CD4-positive, CD25-positive, alpha-beta regulatory T cell (primary cell): ENCODE results near the gene CHPF2. TPM values are rescaled to one million over a fixed set of nuclear protein-coding genes. Genes with fewer than 3 reads are reported as not detected.

Experiments used
- ATAC-seq, 2 donors: fragments of 150-1000 bp; cut with Tn5 transposase; one replicate each; pipeline ENCODE4 v1.10.0; 2021; ENCODE audit warnings: low read depth in 2 of 2, moderate number of reproducible peaks in 2 of 2, moderate library complexity in 1 of 2
- DNase-seq, 3 donors: peaks; one replicate each; pipeline versions ENCODE4 v3.0.0 to v3.0.0-alpha.2; 2012 to 2022; ENCODE audit warnings: mixed read lengths in 1 of 3
- H3K27ac ChIP-seq: one replicate; pipeline ENCODE4 v1.7.0; 2013; ENCODE audit warnings: mild to moderate bottlenecking, low read length; ENCODE audit not compliant: insufficient read depth, poor library complexity, severe bottlenecking
- H3K27me3 ChIP-seq: one replicate; pipeline ENCODE4 v1.7.0; 2013; ENCODE audit warnings: low read length; ENCODE audit not compliant: control insufficient read depth, insufficient read depth
- H3K36me3 ChIP-seq: one replicate; pipeline ENCODE4 v1.7.0; 2013; ENCODE audit warnings: mild to moderate bottlenecking, low read length, moderate library complexity; ENCODE audit not compliant: control insufficient read depth, insufficient read depth
- H3K4me1 ChIP-seq: 2 replicates; pipeline ENCODE4 v1.7.0; 2013; ENCODE audit warnings: mild to moderate bottlenecking, low read length; ENCODE audit not compliant: insufficient read depth, control insufficient read depth, poor library complexity, severe bottlenecking
- H3K4me3 ChIP-seq: one replicate; pipeline ENCODE4 v1.7.0; 2013; ENCODE audit warnings: low read depth, mild to moderate bottlenecking, low read length, moderate library complexity
- H3K9me3 ChIP-seq, 2 experiments: 1 replicate in 1 of 2; 2 replicates in 1 of 2; pipeline ENCODE4 v1.7.0; 2013; ENCODE audit warnings: low read length in 2 of 2, mild to moderate bottlenecking in 1 of 2, moderate library complexity in 1 of 2; ENCODE audit not compliant: control insufficient read depth in 2 of 2
- H3K27ac Mint-ChIP-seq, 3 donors: one replicate each; pipeline ENCODE4 v1.8.0; 2020 to 2022; ENCODE audit warnings: mild to moderate bottlenecking in 3 of 3, mixed read lengths in 3 of 3, moderate library complexity in 2 of 3
- H3K27me3 Mint-ChIP-seq: one replicate; pipeline ENCODE4 v1.8.0; 2022; ENCODE audit warnings: mild to moderate bottlenecking, mixed read lengths
- H3K36me3 Mint-ChIP-seq: one replicate; pipeline ENCODE4 v1.8.0; 2020; ENCODE audit warnings: mixed read lengths
- H3K4me1 Mint-ChIP-seq, 4 donors: one replicate each; pipeline ENCODE4 v1.8.0; 2020 to 2022; ENCODE audit warnings: mixed read lengths in 4 of 4, mild to moderate bottlenecking in 1 of 4
- H3K4me3 Mint-ChIP-seq, 4 donors: one replicate each; pipeline ENCODE4 v1.8.0; 2020 to 2022; ENCODE audit warnings: mild to moderate bottlenecking in 4 of 4, mixed read lengths in 4 of 4, moderate library complexity in 3 of 4
- H3K9me3 Mint-ChIP-seq, 7 donors: one replicate each; pipeline ENCODE4 v1.8.0; 2020 to 2022; ENCODE audit warnings: mixed read lengths in 7 of 7, mild to moderate bottlenecking in 3 of 7, moderate library complexity in 2 of 7
- polyA plus RNA-seq, 4 donors: library from polyadenylated mRNA; unstranded; fragments of 300-500 nt; fragmentation: Illumina TruSeq; gene quantifications; one replicate each; pipeline ENCODE4 v1.2.3, GENCODE V29; 2021
- total RNA-seq: library from RNA; stranded (reverse); gene quantifications from one replicate; pipeline ENCODE4 v1.2.3, GENCODE V29; 2022

The CHPF2 gene
- total and polyA plus RNA-seq, 5 donors from 2014 or later: 18.8 to 38.8 (median 24.4) TPM

DNA sequence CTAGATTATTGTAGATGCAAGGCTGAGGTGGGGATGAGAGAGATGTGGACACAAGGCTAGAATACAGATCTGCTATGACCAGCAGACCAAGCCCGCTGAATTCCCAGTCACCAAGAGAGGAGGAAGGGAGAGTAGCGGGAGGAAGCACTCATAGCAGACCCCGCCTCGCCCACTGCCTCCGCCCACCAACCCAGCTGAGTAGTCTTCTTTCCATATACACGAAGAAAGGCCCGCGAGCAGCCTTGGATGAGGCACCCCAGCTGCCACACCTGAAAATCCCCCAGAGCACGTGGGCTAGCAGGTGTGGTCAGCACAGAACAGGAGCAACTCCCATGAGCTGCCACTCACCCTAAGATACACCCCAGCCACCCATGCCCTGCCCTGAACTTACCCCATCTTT lies 14.1 kb upstream of the CHPF2 start:
- Mint-ChIP-seq H3K27ac (no peak overlapping the region), H3K36me3 (peaks cover 44% of the 10 kb centered on the region), H3K4me1 (peaks cover 0 to 11% (median 2%) of the 10 kb centered on the region in 4 donors), H3K4me3 (peak overlapping the region in 1 of 4 donors; percentile 44), H3K27me3 (no peaks in the 10 kb centered on the region), H3K9me3 (no peaks in the 10 kb centered on the region)
- no peak overlapping the region for H3K4me3 ChIP-seq
- H3K9me3 ChIP-seq: no peaks in the 10 kb centered on the region
- DNase-seq: no peak
- H3K36me3 ChIP-seq: peaks cover 87% of the 10 kb centered on the region
- ATAC-seq: no peak
- no peaks in the 10 kb centered on the region for H3K4me1 ChIP-seq
- no peaks in the 10 kb centered on the region for H3K27me3 ChIP-seq
- no peak overlapping the region for H3K27ac ChIP-seq

DNA sequence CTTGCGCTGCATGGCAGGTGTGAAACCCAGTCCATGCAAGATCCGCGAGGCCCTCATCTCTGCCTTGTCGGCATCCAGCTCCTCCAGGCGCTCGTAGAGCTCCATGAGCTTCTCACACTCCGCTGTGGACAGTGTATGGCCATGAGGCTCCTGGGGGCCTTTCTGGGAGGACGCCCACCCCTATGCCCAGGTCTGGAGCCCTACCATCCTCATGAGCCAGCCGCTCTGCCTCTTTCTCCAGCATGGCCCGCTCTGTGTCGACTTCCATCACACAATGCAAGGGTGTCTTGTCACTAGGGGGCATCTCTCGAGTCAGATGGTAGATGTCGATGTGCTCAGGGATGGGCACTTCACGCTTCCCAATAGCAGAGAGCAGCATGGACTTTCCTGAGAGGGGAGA lies 8.6 kb upstream of the CHPF2 start:
- DNase-seq (no peak), ATAC-seq (no peak)
- peaks cover 25% of the 10 kb centered on the region for H3K4me1 ChIP-seq
- H3K36me3 Mint-ChIP-seq: peaks cover 42% of the 10 kb centered on the region
- H3K9me3 ChIP-seq: no peaks in the 10 kb centered on the region
- no peak overlapping the region for H3K27ac Mint-ChIP-seq
- H3K4me3 Mint-ChIP-seq: no peak overlapping the region
- H3K9me3 Mint-ChIP-seq: no peaks in the 10 kb centered on the region
- peaks cover 53% of the 10 kb centered on the region for H3K36me3 ChIP-seq
- H3K27me3 ChIP-seq: no peaks in the 10 kb centered on the region
- peaks cover 7 to 41% (median 31%) of the 10 kb centered on the region in 4 donors for H3K4me1 Mint-ChIP-seq
- no peak overlapping the region for H3K27ac ChIP-seq
- H3K4me3 ChIP-seq: no peak overlapping the region
- peaks cover 7% of the 10 kb centered on the region for H3K27me3 Mint-ChIP-seq

DNA sequence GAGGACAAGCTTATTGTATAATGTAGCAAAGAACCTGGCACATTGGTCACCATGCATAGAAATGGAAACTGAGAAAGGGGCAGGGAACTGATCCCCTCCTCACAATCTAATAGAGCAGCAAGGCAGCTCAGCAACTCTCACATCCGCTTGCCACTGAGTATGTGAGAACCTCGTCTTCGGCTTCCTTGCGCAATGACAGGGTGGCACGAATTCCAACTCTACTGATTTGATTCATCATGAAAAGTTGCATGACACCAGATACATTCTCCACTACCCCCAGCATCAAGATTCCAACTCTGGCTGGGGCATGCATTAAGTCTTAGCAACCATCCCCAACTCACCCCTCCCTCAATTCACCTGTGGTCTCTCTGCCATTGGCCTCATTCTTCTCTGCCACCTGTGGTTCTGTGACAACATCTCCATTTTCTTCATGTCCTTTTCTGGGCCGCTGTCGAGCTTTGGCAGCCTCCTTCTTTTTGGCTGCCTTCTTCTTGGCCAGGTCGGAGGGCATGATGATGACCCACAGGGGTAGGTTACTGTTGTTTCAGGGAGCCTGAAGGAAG lies 6.3 kb upstream of the CHPF2 start:
- peaks cover 38% of the 10 kb centered on the region for H3K36me3 ChIP-seq
- peak overlapping the region; percentile 89 to 100 (median 100) for H3K4me3 Mint-ChIP-seq
- peaks cover 7 to 42% (median 27%) of the 10 kb centered on the region in 4 donors for H3K4me1 Mint-ChIP-seq
- no peak for ATAC-seq
- H3K27me3 ChIP-seq: no peaks in the 10 kb centered on the region
- peak overlapping the region; percentile 80 for H3K27ac ChIP-seq
- peaks cover 25% of the 10 kb centered on the region for H3K4me1 ChIP-seq
- no peak for DNase-seq
- H3K36me3 Mint-ChIP-seq: peaks cover 34% of the 10 kb centered on the region
- no peaks in the 10 kb centered on the region for H3K9me3 ChIP-seq
- H3K27ac Mint-ChIP-seq: peak overlapping the region in 2 of 3 donors; percentile 80 to 98
- peak overlapping the region; percentile 90 for H3K4me3 ChIP-seq
- H3K9me3 Mint-ChIP-seq: no peaks in the 10 kb centered on the region
- H3K27me3 Mint-ChIP-seq: peaks cover 7% of the 10 kb centered on the region

DNA sequence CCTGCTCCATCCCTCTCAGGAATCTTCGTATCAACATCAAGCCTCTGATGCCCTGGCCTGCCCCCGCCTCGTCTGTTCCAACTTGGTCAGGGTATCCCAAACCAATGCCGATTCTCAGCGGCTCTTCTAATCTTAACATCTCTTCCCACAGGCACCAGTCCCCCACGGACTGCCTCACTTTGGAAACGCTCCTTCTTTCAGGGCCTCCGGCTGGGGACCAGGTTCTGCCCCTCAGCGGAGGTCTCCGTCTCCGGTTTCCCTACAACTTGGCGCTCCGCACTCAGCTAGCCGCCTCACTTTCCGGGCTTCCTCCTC lies 5.8 kb upstream of the CHPF2 start:
- Mint-ChIP-seq H3K4me3 (peak overlapping the region; percentile 89 to 100 (median 100)), H3K27me3 (peaks cover 7% of the 10 kb centered on the region), H3K9me3 (no peaks in the 10 kb centered on the region), H3K4me1 (peaks cover 7 to 44% (median 27%) of the 10 kb centered on the region in 4 donors), H3K27ac (peak overlapping the region; percentile 80 to 99 (median 98)), H3K36me3 (peaks cover 34% of the 10 kb centered on the region)
- ATAC-seq: no peak
- Histone ChIP-seq H3K27ac (peak overlapping the region; percentile 80), H3K27me3 (no peaks in the 10 kb centered on the region), H3K4me3 (peak overlapping the region; percentile 90), H3K9me3 (no peaks in the 10 kb centered on the region), H3K4me1 (peaks cover 25% of the 10 kb centered on the region), H3K36me3 (peaks cover 36% of the 10 kb centered on the region)
- no peak for DNase-seq

DNA sequence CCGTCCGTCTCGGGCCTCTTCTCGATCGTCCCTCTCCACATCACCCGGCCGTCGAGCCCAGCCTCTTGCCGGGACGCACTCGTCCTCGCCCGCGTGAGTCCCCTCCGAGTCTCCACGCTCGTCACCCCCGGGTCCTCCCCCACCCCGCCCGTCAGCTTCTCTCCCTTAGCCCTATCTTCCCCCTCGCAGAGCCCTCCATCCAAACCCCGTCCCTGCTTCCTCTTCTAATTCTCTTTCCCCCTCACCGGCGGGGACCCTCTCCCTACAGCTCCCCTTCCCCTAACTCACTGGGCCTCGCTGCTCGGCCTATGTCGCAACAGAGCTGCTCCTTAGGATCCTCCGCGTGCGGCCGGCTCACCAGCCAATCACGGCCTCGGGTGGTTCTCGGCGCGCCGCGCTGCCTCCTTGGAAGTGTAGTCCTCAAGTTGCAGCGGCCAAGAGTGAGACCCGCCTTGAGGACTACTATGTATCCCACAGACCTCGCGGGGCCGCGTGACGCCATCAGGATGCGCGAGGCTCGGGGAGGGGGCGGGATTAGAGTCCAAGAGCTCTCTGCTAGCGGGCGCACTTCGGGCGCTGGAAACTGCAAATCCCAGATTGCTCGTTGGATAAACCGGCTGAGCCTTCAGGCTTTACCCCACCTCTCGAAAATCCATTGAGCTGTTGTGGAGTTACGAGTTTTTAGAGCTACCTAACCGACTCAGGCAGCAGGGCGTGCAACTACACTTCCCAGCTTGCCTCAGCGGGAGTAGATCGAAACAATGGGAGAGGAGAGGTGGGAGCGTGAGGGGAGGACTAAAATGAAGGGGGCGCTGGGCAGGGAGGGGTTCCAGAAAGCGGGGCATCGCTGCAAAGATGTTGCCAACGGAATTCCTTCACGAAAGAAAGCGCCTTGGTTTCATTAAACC lies 5.2 kb upstream of the CHPF2 start, which contains the start of gene ABCF2:
TSS of gene ABCF2 (minus strand) at position 331 of the 908 bp plus-strand sequence. CDS start 747 bp downstream, outside the sequence.
- Mint-ChIP-seq H3K4me1 (peaks cover 10 to 49% (median 30%) of the 10 kb centered on the region in 4 donors), H3K36me3 (peaks cover 34% of the 10 kb centered on the region)

DNA sequence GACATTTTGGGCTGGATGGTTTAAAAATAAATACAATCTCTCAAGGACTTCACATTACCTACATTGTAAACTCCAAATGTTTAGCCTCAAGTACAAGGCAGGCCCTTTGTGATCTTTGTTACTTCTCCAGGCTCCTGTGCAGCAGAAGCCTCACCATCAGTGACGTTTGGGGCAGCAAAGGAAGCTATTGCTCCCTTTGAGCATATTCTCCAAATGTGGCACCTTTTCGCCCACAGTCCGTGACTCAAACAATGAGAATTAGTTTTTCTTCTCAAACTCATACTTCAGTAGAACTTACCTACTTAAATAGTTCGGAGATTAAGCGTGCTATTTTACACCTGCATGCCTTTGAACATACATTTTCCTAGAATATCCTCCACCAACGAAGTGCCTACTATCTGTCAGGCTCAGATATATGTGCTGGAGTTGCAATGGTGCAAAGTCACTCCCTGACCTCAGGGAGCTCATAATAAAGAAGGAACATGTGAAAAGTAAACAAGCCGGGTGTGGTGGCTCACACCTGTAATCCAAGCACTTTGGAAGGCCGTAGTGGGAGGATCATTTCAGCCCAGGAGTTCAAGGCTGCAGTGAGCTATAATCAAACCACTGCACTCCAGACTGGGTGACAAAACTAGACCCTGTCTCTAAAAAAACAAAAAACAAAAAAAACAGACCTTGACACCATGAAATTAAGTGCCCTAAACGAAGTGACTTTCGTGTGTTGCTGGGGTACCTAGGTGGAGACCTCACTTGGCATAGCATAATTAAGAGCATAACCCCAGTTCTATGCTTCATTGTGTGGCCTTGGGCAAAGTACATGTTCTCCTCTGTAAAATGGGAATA lies 4.0 kb upstream of the CHPF2 start:
- Histone ChIP-seq H3K27me3 (no peaks in the 10 kb centered on the region), H3K36me3 (peaks cover 18% of the 10 kb centered on the region), H3K4me1 (peaks cover 36% of the 10 kb centered on the region), H3K4me3 (peak overlapping the region; percentile 90), H3K9me3 (no peaks in the 10 kb centered on the region), H3K27ac (peak overlapping the region; percentile 80)
- DNase-seq (no peak), ATAC-seq (no peak)
- H3K27ac Mint-ChIP-seq: peak overlapping the region in 2 of 3 donors; percentile 98 to 99
- H3K4me3 Mint-ChIP-seq: peak overlapping the region; percentile 89 to 100 (median 100)
- peaks cover 7% of the 10 kb centered on the region for H3K27me3 Mint-ChIP-seq
- H3K36me3 Mint-ChIP-seq: peaks cover 25% of the 10 kb centered on the region
- no peaks in the 10 kb centered on the region for H3K9me3 Mint-ChIP-seq
- peaks cover 12 to 54% (median 30%) of the 10 kb centered on the region in 4 donors for H3K4me1 Mint-ChIP-seq

More for the DNA sequence above, 5.2 kb upstream of the CHPF2 start, which contains the start of gene ABCF2:
- Mint-ChIP-seq H3K27me3 (peaks cover 7% of the 10 kb centered on the region), H3K9me3 (no peaks in the 10 kb centered on the region), H3K27ac (peak within 1 kb of the TSS; percentile 97 to 99 (median 98)), H3K4me3 (peak within 1 kb of the TSS; percentile 89 to 100 (median 100))
- no peaks in the 10 kb centered on the region for H3K27me3 ChIP-seq
- DNase-seq (peak; percentile 96 to 98 (median 98)), ATAC-seq (peak; percentile 100)
- H3K4me3 ChIP-seq: peak within 1 kb of the TSS; percentile 90
- H3K27ac ChIP-seq: peak within 1 kb of the TSS; percentile 80
- H3K9me3 ChIP-seq: no peaks in the 10 kb centered on the region
- H3K36me3 ChIP-seq: peaks cover 29% of the 10 kb centered on the region
- peaks cover 31% of the 10 kb centered on the region for H3K4me1 ChIP-seq

DNA sequence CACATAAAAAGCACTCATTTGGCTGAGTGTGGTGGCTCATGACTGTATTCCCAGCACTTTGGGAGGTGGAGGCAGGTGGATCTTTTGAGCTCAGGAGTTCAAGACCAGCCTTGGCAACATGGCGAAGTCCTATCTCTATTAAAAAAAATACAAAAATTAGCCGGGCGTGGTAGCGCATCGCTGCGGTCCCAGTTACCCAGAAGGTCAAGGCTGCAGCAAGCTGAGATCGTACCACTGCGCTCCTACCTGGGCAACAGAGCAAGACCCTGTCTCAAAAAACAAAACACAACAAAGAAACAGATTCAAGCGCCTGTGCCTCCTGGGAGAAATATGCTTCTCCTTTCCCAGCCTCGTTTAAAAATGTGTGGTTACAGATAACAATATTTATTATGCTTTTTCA lies 3.0 kb upstream of the CHPF2 start:
- H3K27me3 ChIP-seq: no peaks in the 10 kb centered on the region

More for the DNA sequence above, 3.0 kb upstream of the CHPF2 start:
- H3K4me1 Mint-ChIP-seq: peaks cover 12 to 61% (median 38%) of the 10 kb centered on the region in 4 donors
- peaks cover 7% of the 10 kb centered on the region for H3K27me3 Mint-ChIP-seq
- no peak overlapping the region for H3K27ac Mint-ChIP-seq
- peak overlapping the region in 1 of 4 donors; percentile 100 for H3K4me3 Mint-ChIP-seq
- no peaks in the 10 kb centered on the region for H3K9me3 Mint-ChIP-seq
- no peak overlapping the region for H3K27ac ChIP-seq
- no peak overlapping the region for H3K4me3 ChIP-seq
- H3K36me3 ChIP-seq: peaks cover 8% of the 10 kb centered on the region
- no peak for ATAC-seq
- H3K4me1 ChIP-seq: peaks cover 46% of the 10 kb centered on the region
- H3K9me3 ChIP-seq: no peaks in the 10 kb centered on the region
- no peak for DNase-seq
- peaks cover 19% of the 10 kb centered on the region for H3K36me3 Mint-ChIP-seq
